Calu3 (cell line): ENCODE measurements around the gene TANC1. TPM values are rescaled to one million over a fixed set of nuclear protein-coding genes. Genes with fewer than 3 reads are reported as not detected.
A peak's percentile ranks its signal among the peaks of the same experiment; 100 is the strongest.

Experiments
- BruUV-seq: library from RNA; stranded (reverse); fragments of 400-500 nt; replicated peaks from 2 replicates; lab custom pipeline; 2021; lab: Mats Ljungman, UMichigan
- CTCF ChIA-PET: fragments of 300-600 bp; sonication (Branson Sonifier 250); formaldehyde crosslinking; loops from one replicate; lab custom pipeline; 2022; ENCODE audit warnings: antibody characterized with exemption; lab: Charles Lee
- DNase-seq: peaks from one replicate; pipeline ENCODE4 v3.0.0; 2022
- H3K27ac Mint-ChIP-seq: one replicate; pipeline ENCODE4 v1.8.0; 2022; ENCODE audit warnings: mixed read lengths; ENCODE audit not compliant: unreplicated experiment
- H3K27me3 Mint-ChIP-seq: one replicate; pipeline ENCODE4 v1.8.0; 2022; ENCODE audit warnings: mixed read lengths; ENCODE audit not compliant: unreplicated experiment
- H3K36me3 Mint-ChIP-seq: one replicate; pipeline ENCODE4 v1.8.0; 2022; ENCODE audit warnings: mild to moderate bottlenecking, moderate library complexity, mixed read lengths; ENCODE audit not compliant: insufficient read depth, unreplicated experiment
- H3K4me1 Mint-ChIP-seq: one replicate; pipeline ENCODE4 v1.8.0; 2022; ENCODE audit warnings: mild to moderate bottlenecking, low read depth, mixed read lengths; ENCODE audit not compliant: unreplicated experiment
- H3K4me3 Mint-ChIP-seq: one replicate; pipeline ENCODE4 v1.8.0; 2022; ENCODE audit warnings: mild to moderate bottlenecking, low read depth, moderate library complexity, mixed read lengths; ENCODE audit not compliant: unreplicated experiment
- H3K9me3 Mint-ChIP-seq: one replicate; pipeline ENCODE4 v1.8.0; 2022; ENCODE audit warnings: low read depth, mixed read lengths; ENCODE audit not compliant: unreplicated experiment
- CTCF ChIP-seq: fragments of 200-600 bp; IDR thresholded peaks from one replicate; pipeline ENCODE4 v1.8.0; 2022; ENCODE audit warnings: antibody characterized with exemption; ENCODE audit not compliant: unreplicated experiment
- intact Hi-C: fragments of 100-400 bp; cut with micrococcal nuclease; formaldehyde crosslinking; loops from one replicate; pipeline ENCODE4 v1.10.0; 2022; ENCODE audit not compliant: unreplicated experiment
- total RNA-seq: library from RNA; stranded (reverse); gene quantifications from 2 replicates; pipeline ENCODE4 v1.2.3, GENCODE V29; 2022

The TANC1 gene
- total RNA-seq, 1 experiment from 2014 or later, result 41.2 TPM

DNA sequence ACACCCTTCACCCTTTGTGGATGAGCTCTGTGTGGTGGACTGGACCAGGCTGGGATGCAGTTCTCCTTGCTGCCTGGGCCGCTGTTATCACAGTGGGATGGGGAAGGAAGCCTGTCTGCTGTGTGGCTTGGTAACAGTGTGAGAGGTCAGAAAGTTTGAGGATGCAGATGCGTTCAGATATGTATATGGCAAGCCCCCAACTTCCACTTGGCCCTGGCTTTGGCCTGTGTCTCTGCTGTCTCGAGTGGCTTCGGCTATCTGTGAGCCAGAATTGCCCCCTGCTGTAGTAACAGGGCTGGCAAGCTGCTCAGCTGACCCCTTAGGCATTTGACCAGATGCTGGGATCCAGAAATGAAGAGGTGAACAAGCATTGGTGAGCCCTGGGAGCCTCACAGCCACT is 211.3 kb downstream of the TANC1 start:
- TF ChIP-seq CTCF, result no peak
- H3K9me3 Mint-ChIP-seq, result no peaks in the 10 kb centered on the region
- no peak overlapping the region for H3K4me3 Mint-ChIP-seq
- H3K4me1 Mint-ChIP-seq, result no peaks in the 10 kb centered on the region
- CTCF ChIA-PET, result no interaction called here
- no peak for DNase-seq
- no TSS peak for BruUV-seq
- intact Hi-C loops, result no loop called here
- no peak overlapping the region for H3K27ac Mint-ChIP-seq
- peaks cover 47% of the 10 kb centered on the region for H3K36me3 Mint-ChIP-seq
- no peaks in the 10 kb centered on the region for H3K27me3 Mint-ChIP-seq

GRCh38 chr2:159183346-159183745 is 214.9 kb downstream of the TANC1 start:
- DNase-seq, result no peak
- Mint-ChIP-seq H3K4me1 (no peaks in the 10 kb centered on the region), H3K9me3 (no peaks in the 10 kb centered on the region), H3K4me3 (no peak overlapping the region), H3K27me3 (no peaks in the 10 kb centered on the region), H3K27ac (no peak overlapping the region), H3K36me3 (peaks cover 33% of the 10 kb centered on the region)
- intact Hi-C loops, result no loop called here
- no TSS peak for BruUV-seq
- CTCF ChIA-PET, result no interaction called here
- TF ChIP-seq CTCF, result no peak

DNA sequence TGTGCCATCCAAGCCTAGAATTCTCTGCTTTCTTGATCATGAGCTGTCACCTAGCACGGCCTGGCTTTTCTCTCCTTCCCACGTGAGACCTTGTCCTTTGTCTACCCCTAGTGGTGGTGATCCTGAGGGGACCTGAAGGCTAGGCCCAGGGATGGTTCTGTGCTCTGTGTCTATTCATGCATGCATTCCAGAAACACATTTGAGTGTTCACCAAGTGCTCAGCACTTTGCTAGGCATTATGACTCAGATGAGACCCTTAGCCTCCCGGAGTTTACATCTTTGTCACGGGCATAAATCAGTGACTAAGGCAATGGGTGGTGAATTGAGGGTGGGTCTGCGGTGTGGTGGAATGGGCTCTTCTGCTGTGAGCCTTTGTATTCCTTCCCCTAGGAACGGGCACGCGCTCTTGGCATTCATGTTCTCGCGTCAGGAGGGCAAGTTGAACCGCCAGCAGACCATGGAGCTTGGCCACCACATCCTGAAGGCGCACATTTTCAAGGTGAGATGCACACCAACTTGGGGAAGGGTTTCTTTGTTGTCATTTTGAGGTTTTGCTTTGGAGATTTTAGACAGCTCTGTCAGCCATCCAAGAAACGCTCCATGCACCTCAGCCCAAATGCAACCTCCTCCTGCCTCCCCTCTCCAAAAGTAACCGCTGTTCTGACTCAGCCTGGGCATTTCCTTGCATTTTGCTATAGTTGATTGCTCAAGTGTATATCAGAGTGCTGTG is 217.1 kb downstream of the TANC1 start:
- peak; percentile 19 for DNase-seq
- no peaks in the 10 kb centered on the region for H3K27me3 Mint-ChIP-seq
- TF ChIP-seq CTCF, result peak; percentile 19
- BruUV-seq, result no TSS peak
- no peak overlapping the region for H3K27ac Mint-ChIP-seq
- intact Hi-C loops, result no loop called here
- H3K9me3 Mint-ChIP-seq, result no peaks in the 10 kb centered on the region
- H3K36me3 Mint-ChIP-seq, result peaks cover 24% of the 10 kb centered on the region
- H3K4me1 Mint-ChIP-seq, result no peaks in the 10 kb centered on the region
- H3K4me3 Mint-ChIP-seq, result no peak overlapping the region
- CTCF ChIA-PET, result interaction anchor here (1.4 kb wide), 1 partner anchor 30 kb away, joined by 3 read pairs; no protein-coding TSS in a partner anchor

DNA sequence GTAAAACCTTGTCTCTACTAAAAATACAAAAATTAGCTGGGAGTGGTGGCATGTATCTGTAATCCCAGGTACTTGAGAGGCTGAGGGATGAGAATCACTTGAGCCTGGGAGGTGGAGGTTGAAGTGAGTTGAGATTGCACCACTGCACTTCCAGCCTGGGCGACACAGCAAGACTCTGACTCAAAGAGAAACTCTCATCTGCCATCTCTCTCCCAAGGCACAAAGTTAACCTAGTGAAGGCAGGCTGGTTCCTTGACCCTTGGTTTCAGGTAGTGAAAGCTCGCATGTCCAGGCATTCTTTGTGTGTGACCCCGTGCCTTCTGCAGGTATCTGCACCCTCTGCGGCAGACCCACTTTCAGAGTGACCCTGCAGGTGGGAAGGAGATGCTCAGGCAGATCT is 218.0 kb downstream of the TANC1 start:
- no peak for DNase-seq
- Mint-ChIP-seq H3K27me3 (no peaks in the 10 kb centered on the region), H3K4me3 (no peak overlapping the region), H3K4me1 (no peaks in the 10 kb centered on the region), H3K36me3 (peaks cover 23% of the 10 kb centered on the region), H3K9me3 (no peaks in the 10 kb centered on the region), H3K27ac (no peak overlapping the region)
- no peak for TF ChIP-seq CTCF
- no TSS peak for BruUV-seq
- CTCF ChIA-PET, result no interaction called here
- intact Hi-C loops, result no loop called here
